Fibroblast of lung (primary cell): ENCODE results near the gene PTPRZ1.

Source experiments
- CTCF ChIP-seq, 2 donors: IDR thresholded peaks in 1 of 2; conservative IDR thresholded peaks in 1 of 2; 1 replicate in 1 of 2; 2 replicates in 1 of 2; pipeline ENCODE4 v1.5.1; 2011 to 2012; ENCODE audit warnings: low read length in 2 of 2, control low read depth in 1 of 2, inconsistent platforms in 1 of 2, low read depth in 1 of 2, mild to moderate bottlenecking in 1 of 2
- EZH2 ChIP-seq: IDR thresholded peaks from 2 replicates; pipeline ENCODE4 v1.5.1; 2012; ENCODE audit warnings: low read length, control low read depth, mild to moderate bottlenecking; ENCODE audit errors: missing control alignments

DNA sequence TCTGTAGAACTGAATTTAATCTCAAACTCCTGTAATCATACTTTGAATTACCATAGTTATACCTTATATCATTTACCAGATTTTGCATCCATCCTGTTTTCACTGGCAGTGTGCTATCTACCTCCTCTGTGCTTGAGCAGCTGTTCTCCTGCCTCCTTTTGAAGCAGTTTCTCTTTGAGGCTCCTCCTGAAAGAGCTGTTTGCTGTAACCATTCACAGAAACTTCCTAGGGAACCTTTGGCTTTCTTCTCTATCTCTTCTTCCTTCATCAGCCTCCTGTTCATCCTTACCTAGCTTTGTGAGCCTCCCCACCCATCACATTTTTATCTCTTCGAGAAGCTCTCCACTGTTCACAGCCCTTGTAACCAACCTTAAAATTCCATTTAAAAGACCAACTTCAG, 162.9 kb downstream of the PTPRZ1 start:
- no peak for TF ChIP-seq CTCF (conservative IDR thresholded peaks at IDR 0.05 in 1 of 2, IDR thresholded peaks at IDR 0.05 in 1 of 2; ENCODE audit: low read depth in 1 of 2, low read length in 2 of 2)
- TF ChIP-seq EZH2 = no peak
